ENCODE measurements around the gene FAAP20. TPM values are rescaled to one million over a fixed set of nuclear protein-coding genes. Genes with fewer than 3 reads are reported as not detected.

Gene FAAP20
- polyA plus RNA-seq, 1 donor from 2014 or later: 45.3 TPM

- Histone ChIP-seq H3K36me3 (ENCODE audit: insufficient read depth, low read length) (no peaks in the 10 kb centered on the region), H3K9ac (ENCODE audit: low read length) (no peak overlapping the region), H3K27me3 (ENCODE audit: insufficient read depth, low read depth, low read length) (no peaks in the 10 kb centered on the region), H3K27ac (ENCODE audit: low read length) (no peak overlapping the region), H2AFZ (ENCODE audit: low read depth, low read length) (no peak overlapping the region), H3F3A (ENCODE audit: insufficient read depth, low read length, poor library complexity, severe bottlenecking) (no peaks in the 10 kb centered on the region), H3K9me2 (ENCODE audit: insufficient read depth, low read length) (no peaks in the 10 kb centered on the region), H4K20me1 (ENCODE audit: insufficient read depth) (peaks cover 22% of the 10 kb centered on the region), H3K4me2 (ENCODE audit: low read length) (no peak overlapping the region), H3K79me2 (replicated peaks; ENCODE audit: insufficient read depth, low read length) (peaks cover 82% of the 10 kb centered on the region), H3K9me3 (ENCODE audit: low read length) (no peaks in the 10 kb centered on the region), H3K4me3 (ENCODE audit: low read length) (no peak overlapping the region)
- TF ChIP-seq EZH2 (IDR thresholded peaks at IDR 0.05; ENCODE audit: borderline replicate concordance, insufficient read depth, low read length, poor library complexity, severe bottlenecking) (no peak), TAF1 (IDR thresholded peaks at IDR 0.05; ENCODE audit: low read depth) (no peak), REST (IDR thresholded peaks at IDR 0.05; ENCODE audit: borderline replicate concordance) (no peak), SMC3 (conservative IDR thresholded peaks at IDR 0.05; ENCODE audit: poor library complexity) (no peak), EP300 (conservative IDR thresholded peaks at IDR 0.05; ENCODE audit: poor library complexity, severe bottlenecking) (no peak), CTCF (IDR thresholded peaks at IDR 0.05; ENCODE audit: poor library complexity, severe bottlenecking) (no peak)
Observed at GRCh38 chr1:2238361-2239012, 43.9 kb upstream of the FAAP20 start.

GRCh38 chr1:2237773-2238172 lies 43.2 kb upstream of the FAAP20 start:
- Histone ChIP-seq H3F3A (ENCODE audit: insufficient read depth, low read length, poor library complexity, severe bottlenecking) (no peaks in the 10 kb centered on the region), H4K20me1 (ENCODE audit: insufficient read depth) (peaks cover 29% of the 10 kb centered on the region), H3K79me2 (replicated peaks; ENCODE audit: insufficient read depth, low read length) (peaks cover 89% of the 10 kb centered on the region), H3K27ac (ENCODE audit: low read length) (no peak overlapping the region), H3K9me2 (ENCODE audit: insufficient read depth, low read length) (no peaks in the 10 kb centered on the region), H3K4me2 (ENCODE audit: low read length) (no peak overlapping the region), H3K4me3 (ENCODE audit: low read length) (no peak overlapping the region), H2AFZ (ENCODE audit: low read depth, low read length) (no peak overlapping the region), H3K36me3 (ENCODE audit: insufficient read depth, low read length) (no peaks in the 10 kb centered on the region), H3K9me3 (ENCODE audit: low read length) (no peaks in the 10 kb centered on the region), H3K9ac (ENCODE audit: low read length) (no peak overlapping the region), H3K27me3 (ENCODE audit: insufficient read depth, low read depth, low read length) (no peaks in the 10 kb centered on the region)
- no peak for TF ChIP-seq RAD21 (conservative IDR thresholded peaks at IDR 0.05)
- TF ChIP-seq CTCF (IDR thresholded peaks at IDR 0.05; ENCODE audit: poor library complexity, severe bottlenecking): no peak
- no peak for TF ChIP-seq EP300 (conservative IDR thresholded peaks at IDR 0.05; ENCODE audit: poor library complexity, severe bottlenecking)
- no peak for TF ChIP-seq REST (IDR thresholded peaks at IDR 0.05; ENCODE audit: borderline replicate concordance)
- TF ChIP-seq EZH2 (IDR thresholded peaks at IDR 0.05; ENCODE audit: borderline replicate concordance, insufficient read depth, low read length, poor library complexity, severe bottlenecking): no peak
- no peak for TF ChIP-seq TAF1 (IDR thresholded peaks at IDR 0.05; ENCODE audit: low read depth)
- no peak for TF ChIP-seq SMC3 (conservative IDR thresholded peaks at IDR 0.05; ENCODE audit: poor library complexity)
- no peak for TF ChIP-seq MXI1 (conservative IDR thresholded peaks at IDR 0.05; ENCODE audit: poor library complexity, severe bottlenecking)
- no peak for TF ChIP-seq POLR2AphosphoS5 (IDR thresholded peaks at IDR 0.05)
